Neural crest cell (in vitro differentiated cells): ENCODE measurements around the gene VAC14. TPM values are rescaled to one million over a fixed set of nuclear protein-coding genes. Genes with fewer than 3 reads are reported as not detected.
A peak's percentile ranks its signal among the peaks of the same experiment; 100 is the strongest.

Experiments
- DNase-seq: peaks from one replicate; pipeline ENCODE4 v3.0.0; 2021; ENCODE audit warnings: low read depth, mixed read lengths, low spot score
- H3K27ac Mint-ChIP-seq: one replicate; pipeline ENCODE4 v1.8.0; 2021; ENCODE audit warnings: mild to moderate bottlenecking, mixed read lengths; ENCODE audit not compliant: unreplicated experiment
- H3K27me3 Mint-ChIP-seq: 2 replicates; pipeline ENCODE4 v1.8.0; 2021; ENCODE audit warnings: low read depth, mild to moderate bottlenecking, mixed read lengths
- H3K36me3 Mint-ChIP-seq: 2 replicates; pipeline ENCODE4 v1.8.0; 2021; ENCODE audit warnings: low read depth, mild to moderate bottlenecking, mixed read lengths
- H3K4me1 Mint-ChIP-seq: 2 replicates; pipeline ENCODE4 v1.8.0; 2021; ENCODE audit warnings: mixed read lengths
- H3K4me3 Mint-ChIP-seq: one replicate; pipeline ENCODE4 v1.8.0; 2021; ENCODE audit warnings: mild to moderate bottlenecking, mixed read lengths
- H3K9me3 Mint-ChIP-seq: 2 replicates; pipeline ENCODE4 v1.8.0; 2021; ENCODE audit warnings: mixed read lengths
- CTCF ChIP-seq: fragments of 200-600 bp; sonication (generic); conservative IDR thresholded peaks from 2 replicates; pipeline ENCODE4 v1.5.0; 2021; ENCODE audit warnings: antibody characterized with exemption, mild to moderate bottlenecking
- total RNA-seq: library from RNA; stranded (reverse); gene quantifications from 2 replicates; pipeline ENCODE4 v1.2.1, GENCODE V29; 2021

VAC14 gene
- total RNA-seq, 1 donor from 2014 or later, result 46.7 TPM

GRCh38 chr16:70713824-70714223 is 87.1 kb downstream of the VAC14 start:
- no peak for TF ChIP-seq CTCF
- DNase-seq, result no peak
- Mint-ChIP-seq H3K4me1 (peaks cover 16% of the 10 kb centered on the region), H3K9me3 (no peaks in the 10 kb centered on the region), H3K36me3 (no peaks in the 10 kb centered on the region), H3K27ac (no peak overlapping the region), H3K27me3 (no peaks in the 10 kb centered on the region), H3K4me3 (no peak overlapping the region)

- DNase-seq, result no peak
- Mint-ChIP-seq H3K4me3 (no peak overlapping the region), H3K36me3 (no peaks in the 10 kb centered on the region), H3K27ac (no peak overlapping the region), H3K9me3 (no peaks in the 10 kb centered on the region), H3K4me1 (peaks cover 21% of the 10 kb centered on the region), H3K27me3 (no peaks in the 10 kb centered on the region)
- TF ChIP-seq CTCF, result no peak
Measured at GRCh38 chr16:70713342-70713741, 87.6 kb downstream of the VAC14 start.

- Mint-ChIP-seq H3K4me1 (peaks cover 22% of the 10 kb centered on the region), H3K9me3 (no peaks in the 10 kb centered on the region), H3K27me3 (no peaks in the 10 kb centered on the region), H3K36me3 (no peaks in the 10 kb centered on the region), H3K27ac (no peak overlapping the region), H3K4me3 (no peak overlapping the region)
- no peak for TF ChIP-seq CTCF
- no peak for DNase-seq
Measured at GRCh38 chr16:70712942-70713341, 88.0 kb downstream of the VAC14 start.

GRCh38 chr16:70712359-70712758 is 88.6 kb downstream of the VAC14 start:
- no peaks in the 10 kb centered on the region for H3K36me3 Mint-ChIP-seq
- H3K4me3 Mint-ChIP-seq, result no peak overlapping the region
- H3K9me3 Mint-ChIP-seq, result no peaks in the 10 kb centered on the region
- no peak for TF ChIP-seq CTCF
- no peak overlapping the region for H3K27ac Mint-ChIP-seq
- no peaks in the 10 kb centered on the region for H3K27me3 Mint-ChIP-seq
- peaks cover 23% of the 10 kb centered on the region for H3K4me1 Mint-ChIP-seq
- no peak for DNase-seq

GRCh38 chr16:70711211-70712031 is 89.5 kb downstream of the VAC14 start:
- Mint-ChIP-seq H3K36me3 (no peaks in the 10 kb centered on the region), H3K4me3 (no peak overlapping the region), H3K4me1 (peaks cover 28% of the 10 kb centered on the region), H3K9me3 (no peaks in the 10 kb centered on the region), H3K27me3 (no peaks in the 10 kb centered on the region), H3K27ac (peak overlapping the region; percentile 10)
- no peak for DNase-seq
- no peak for TF ChIP-seq CTCF
